Sigmoid colon (tissue), 7 donors: ENCODE data around the gene CEACAM16. TPM values are rescaled to one million over a fixed set of nuclear protein-coding genes. Genes with fewer than 3 reads are reported as not detected.

Experiments used
- DNase-seq: peaks from one replicate; pipeline ENCODE4 v3.0.0-alpha.2; 2019
- H3K27ac ChIP-seq, 4 donors: fragments of 200-600 bp; sonication (generic); one replicate each; pipeline ENCODE4 v1.5.1; 2016 to 2019; ENCODE audit warnings: mild to moderate bottlenecking in 1 of 4
- H3K27me3 ChIP-seq, 3 donors: fragments of 200-600 bp; sonication (generic); one replicate each; pipeline ENCODE4 v1.5.1; 2019; ENCODE audit warnings: mild to moderate bottlenecking in 1 of 3
- H3K36me3 ChIP-seq, 4 donors: fragments of 200-600 bp; sonication (generic); one replicate each; pipeline ENCODE4 v1.5.1; 2016 to 2019
- H3K4me1 ChIP-seq, 4 donors: fragments of 200-600 bp; sonication (generic); one replicate each; pipeline ENCODE4 v1.5.1; 2017 to 2019
- H3K4me3 ChIP-seq, 4 donors: fragments of 200-600 bp; sonication (generic); one replicate each; pipeline ENCODE4 v1.5.1; 2017 to 2019; ENCODE audit warnings: mild to moderate bottlenecking in 2 of 4, moderate library complexity in 1 of 4
- H3K9me3 ChIP-seq, 4 donors: fragments of 200-600 bp in 3 of 4; sonication (generic) in 3 of 4; one replicate each; pipeline versions ENCODE4 v1.5.1 to v1.6.1; 2013 to 2019
- CTCF ChIP-seq, 4 experiments: fragments of 450-650 bp in 3 of 4; fragments of 200-600 bp in 1 of 4; IDR thresholded peaks; one replicate each; pipeline ENCODE4 v1.5.1; 2016 to 2019; ENCODE audit warnings: antibody characterized with exemption in 4 of 4, mild to moderate bottlenecking in 3 of 4, moderate library complexity in 2 of 4
- EP300 ChIP-seq, 4 donors: sonication (generic); formaldehyde crosslinking; IDR thresholded peaks; one replicate each; pipeline ENCODE4 v1.6.1; 2017; ENCODE audit warnings: antibody characterized with exemption in 4 of 4
- POLR2A ChIP-seq, 2 donors: fragments of 450-650 bp; IDR thresholded peaks; one replicate each; pipeline ENCODE4 v1.6.1; 2016; ENCODE audit warnings: antibody characterized with exemption in 2 of 2, mild to moderate bottlenecking in 2 of 2, moderate library complexity in 2 of 2
- POLR2AphosphoS5 ChIP-seq, 4 donors: sonication (generic); formaldehyde crosslinking; IDR thresholded peaks; one replicate each; pipeline ENCODE4 v1.6.1; 2017; ENCODE audit warnings: antibody characterized with exemption in 4 of 4
- WGBS, 2 donors: extraction: QIAGEN DNeasy Blood & Tissue Kit; methylation state at CpG; one replicate each; pipeline ENCODE4 v1.1.7; 2013; 5-methylcytosine and 5-hydroxymethylcytosine counted together
- intact Hi-C: fragments of 100-400 bp; cut with DNase I; formaldehyde crosslinking; loops from one replicate; pipeline ENCODE4 v1.15.1; 2023
- polyA plus RNA-seq, 3 donors: library from polyadenylated mRNA; stranded (reverse); fragments of 200-250 nt; gene quantifications; one replicate each; pipeline ENCODE4 v1.2.3, GENCODE V29; 2013
- total RNA-seq, 4 donors: library from RNA; depleted of rRNA; stranded (reverse); fragments of >200 nt; gene quantifications; one replicate each; pipeline ENCODE4 v1.1.0, GENCODE V29; 2016
- donor health status: healthy with polysubstance abuse.
- donor health status: Bipolar disorder and iron deficiency.
- donor health status: healthy.

CEACAM16 gene
- total and polyA plus RNA-seq, 7 donors = not detected

GRCh38 chr19:44725684-44726083, 26.7 kb downstream of the CEACAM16 start:
- H3K4me1 ChIP-seq = peaks cover 0 to 31% (median 18%) of the 10 kb centered on the region in 4 donors
- no peaks in the 10 kb centered on the region for H3K9me3 ChIP-seq
- DNase-seq = no peak
- no peaks in the 10 kb centered on the region for H3K27me3 ChIP-seq
- 19 to 69% methylated on average over 5 of the region's 5 CpGs for WGBS, 2 donors
- TF ChIP-seq POLR2A (IDR thresholded peaks at IDR 0.05) (no peak), POLR2AphosphoS5 (IDR thresholded peaks at IDR 0.05) (peak in 1 of 4 donors; percentile 14), EP300 (IDR thresholded peaks at IDR 0.05) (no peak)
- H3K27ac ChIP-seq = no peak overlapping the region
- no peaks in the 10 kb centered on the region for H3K36me3 ChIP-seq
- intact Hi-C loops = no loop called here
- no peak overlapping the region for H3K4me3 ChIP-seq

GRCh38 chr19:44726465-44726864, 27.5 kb downstream of the CEACAM16 start:
- Histone ChIP-seq H3K4me1 (peaks cover 0 to 31% (median 18%) of the 10 kb centered on the region in 4 donors), H3K36me3 (no peaks in the 10 kb centered on the region), H3K27ac (no peak overlapping the region), H3K4me3 (no peak overlapping the region), H3K27me3 (no peaks in the 10 kb centered on the region), H3K9me3 (no peaks in the 10 kb centered on the region)
- no peak for DNase-seq
- WGBS, 2 donors = 68 to 83% methylated on average over 12 of the region's 12 CpGs
- intact Hi-C loops = no loop called here
- TF ChIP-seq POLR2A (IDR thresholded peaks at IDR 0.05) (no peak), POLR2AphosphoS5 (IDR thresholded peaks at IDR 0.05) (no peak), CTCF (IDR thresholded peaks at IDR 0.05) (no peak), EP300 (IDR thresholded peaks at IDR 0.05) (no peak)

- Histone ChIP-seq H3K4me3 (no peak overlapping the region), H3K4me1 (peaks cover 0 to 22% (median 18%) of the 10 kb centered on the region in 4 donors), H3K27ac (no peak overlapping the region), H3K27me3 (no peaks in the 10 kb centered on the region), H3K36me3 (no peaks in the 10 kb centered on the region), H3K9me3 (no peaks in the 10 kb centered on the region)
- 68 to 75% methylated on average over 6 of the region's 6 CpGs for WGBS, 2 donors
- no peak for DNase-seq
- no peak for TF ChIP-seq POLR2A (IDR thresholded peaks at IDR 0.05)
- intact Hi-C loops = no loop called here
Measured at GRCh38 chr19:44728178-44728577, 29.2 kb downstream of the CEACAM16 start.

- DNase-seq = no peak
- peaks cover 0 to 9% (median 8%) of the 10 kb centered on the region in 4 donors for H3K4me1 ChIP-seq
- no peaks in the 10 kb centered on the region for H3K27me3 ChIP-seq
- no peak overlapping the region for H3K27ac ChIP-seq
- intact Hi-C loops = no loop called here
- TF ChIP-seq CTCF (IDR thresholded peaks at IDR 0.05) (no peak), POLR2AphosphoS5 (IDR thresholded peaks at IDR 0.05) (no peak), EP300 (IDR thresholded peaks at IDR 0.05) (no peak), POLR2A (IDR thresholded peaks at IDR 0.05) (no peak)
- no peaks in the 10 kb centered on the region for H3K36me3 ChIP-seq
- 77 to 93% methylated on average over 8 of the region's 8 CpGs for WGBS, 2 donors
- H3K9me3 ChIP-seq = no peaks in the 10 kb centered on the region
- no peak overlapping the region for H3K4me3 ChIP-seq
Measured at GRCh38 chr19:44729516-44730033, 30.6 kb downstream of the CEACAM16 start.

GRCh38 chr19:44731081-44731480, 32.1 kb downstream of the CEACAM16 start:
- TF ChIP-seq POLR2A (IDR thresholded peaks at IDR 0.05) (no peak), EP300 (IDR thresholded peaks at IDR 0.05) (no peak), POLR2AphosphoS5 (IDR thresholded peaks at IDR 0.05) (no peak), CTCF (IDR thresholded peaks at IDR 0.05) (no peak)
- Histone ChIP-seq H3K27ac (no peak overlapping the region), H3K4me1 (no peaks in the 10 kb centered on the region), H3K4me3 (no peak overlapping the region), H3K27me3 (no peaks in the 10 kb centered on the region), H3K9me3 (no peaks in the 10 kb centered on the region), H3K36me3 (no peaks in the 10 kb centered on the region)
- DNase-seq = no peak
- intact Hi-C loops = no loop called here
- 23 to 72% methylated on average over 5 of the region's 5 CpGs for WGBS, 2 donors

- Histone ChIP-seq H3K36me3 (no peaks in the 10 kb centered on the region), H3K4me3 (no peak overlapping the region), H3K4me1 (no peaks in the 10 kb centered on the region), H3K27ac (no peak overlapping the region), H3K9me3 (no peaks in the 10 kb centered on the region), H3K27me3 (no peaks in the 10 kb centered on the region)
- 49 to 79% methylated on average over 5 of the region's 5 CpGs for WGBS, 2 donors
- DNase-seq = no peak
- no peak for TF ChIP-seq POLR2AphosphoS5 (IDR thresholded peaks at IDR 0.05)
- no peak for TF ChIP-seq CTCF (IDR thresholded peaks at IDR 0.05)
- TF ChIP-seq EP300 (IDR thresholded peaks at IDR 0.05) = no peak
- no peak for TF ChIP-seq POLR2A (IDR thresholded peaks at IDR 0.05)
- intact Hi-C loops = no loop called here
Measured at GRCh38 chr19:44731622-44732021, 32.7 kb downstream of the CEACAM16 start.
